Mammary epithelial cell (primary cell): Measurements from ENCODE around the gene RPTOR.

Source experiments
- CTCF ChIP-seq, 2 donors: IDR thresholded peaks in 1 of 2; conservative IDR thresholded peaks in 1 of 2; 2 replicates each; pipeline ENCODE4 v1.5.1; 2011 to 2012; ENCODE audit warnings: inconsistent platforms in 2 of 2, low read length in 2 of 2, mild to moderate bottlenecking in 2 of 2, control low read depth in 1 of 2, low read depth in 1 of 2; ENCODE audit not compliant: insufficient read depth in 1 of 2; ENCODE audit errors: extremely low read depth in 1 of 2
- EZH2 ChIP-seq: IDR thresholded peaks from 2 replicates; pipeline ENCODE4 v1.6.1; 2012; ENCODE audit warnings: low read length, inconsistent platforms, borderline replicate concordance

- no peak for TF ChIP-seq CTCF (conservative IDR thresholded peaks at IDR 0.05 in 1 of 2, IDR thresholded peaks at IDR 0.05 in 1 of 2; ENCODE audit: extremely low read depth in 1 of 2, insufficient read depth in 1 of 2, low read depth in 1 of 2, low read length in 2 of 2)
- TF ChIP-seq EZH2 = no peak
Measured at GRCh38 chr17:80807882-80808281, 263.2 kb downstream of the RPTOR start.
